HPDE6-E6E7 (cell line): ENCODE results near the gene BMP6.

Experiments
- DNase-seq: peaks from one replicate; pipeline ENCODE4 v3.0.0; 2011; ENCODE audit warnings: missing footprints; ENCODE audit errors: extremely low spot score

BMP6 gene

DNA sequence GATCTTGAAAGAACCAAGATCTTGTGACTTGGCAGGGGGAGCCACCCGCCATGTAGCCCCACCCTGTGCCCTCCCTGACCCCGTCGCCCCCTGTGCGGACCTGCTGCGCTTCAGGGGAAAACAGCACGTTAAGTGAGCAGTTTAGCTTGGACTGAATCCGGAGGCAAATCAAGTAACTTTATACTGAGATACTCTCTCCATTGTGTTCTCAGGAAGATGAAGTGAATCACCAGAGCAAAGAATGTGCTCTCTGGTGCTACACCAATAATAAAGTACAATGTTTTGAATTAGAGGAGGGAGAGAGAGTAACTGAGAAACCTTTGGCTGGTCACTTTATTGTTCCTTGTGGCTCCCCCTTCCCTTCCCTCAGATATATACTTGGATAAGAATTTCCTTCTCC, 101.2 kb downstream of the BMP6 start:
- no peak for DNase-seq

DNA sequence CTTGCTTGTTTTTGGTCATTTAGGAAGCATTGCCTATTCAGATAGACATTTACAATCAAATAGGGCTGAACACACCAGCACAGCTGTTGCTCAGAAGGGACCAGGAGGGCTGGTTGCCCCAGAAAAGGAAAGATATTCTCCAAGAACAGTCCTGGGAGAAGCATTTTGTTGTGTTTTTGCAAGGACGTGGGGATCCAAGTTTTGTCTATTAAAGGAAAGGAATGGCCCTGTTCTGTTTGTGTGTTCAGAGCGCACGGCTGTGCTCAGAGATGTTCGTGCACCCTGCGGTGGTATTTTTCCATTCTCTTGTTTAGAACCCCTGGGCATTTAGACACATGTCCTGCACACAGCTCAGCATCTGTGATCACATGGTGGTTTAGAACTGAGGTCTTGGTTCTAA, 102.2 kb downstream of the BMP6 start:
- DNase-seq, result no peak

DNA sequence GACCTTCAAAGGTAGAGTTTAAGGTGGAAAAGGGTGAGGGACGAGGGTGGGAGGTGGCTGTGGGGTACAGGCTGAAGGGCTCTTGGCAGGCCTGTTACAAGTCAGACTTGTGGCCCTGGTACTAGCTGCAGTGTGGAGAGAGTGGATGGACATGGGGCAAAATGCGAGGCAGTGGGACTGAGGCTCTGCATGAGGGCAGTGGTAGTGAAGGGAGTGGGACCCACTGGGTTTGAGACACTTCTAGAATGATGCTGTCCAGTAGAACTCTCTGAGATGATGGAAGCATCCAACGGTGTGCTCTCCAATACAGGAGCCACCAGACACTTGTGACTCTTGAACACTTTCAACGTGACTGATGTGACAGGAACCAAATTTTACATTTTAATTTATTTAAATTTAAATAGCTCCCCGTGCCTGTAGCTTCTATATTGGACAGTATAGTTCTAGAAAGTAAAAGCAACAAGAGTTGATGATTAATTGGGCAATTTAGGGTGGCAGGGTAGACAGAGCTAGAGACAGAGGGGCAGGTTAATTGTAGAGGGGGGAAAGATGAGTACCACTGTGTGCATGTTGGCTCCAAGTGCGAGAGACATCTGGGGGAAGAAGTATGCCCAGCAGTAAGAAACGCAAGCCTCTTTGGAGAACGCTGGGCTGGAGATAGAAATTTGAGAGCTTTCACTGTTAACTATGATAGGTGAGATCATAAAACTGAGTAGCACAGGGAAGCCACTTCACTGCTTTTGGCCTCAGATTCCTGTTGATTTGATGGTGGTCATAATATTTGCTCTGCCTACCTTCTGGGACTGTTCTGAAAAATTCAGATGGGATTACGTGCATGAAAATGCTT, 107.2 kb downstream of the BMP6 start:
- DNase-seq, result no peak

DNA sequence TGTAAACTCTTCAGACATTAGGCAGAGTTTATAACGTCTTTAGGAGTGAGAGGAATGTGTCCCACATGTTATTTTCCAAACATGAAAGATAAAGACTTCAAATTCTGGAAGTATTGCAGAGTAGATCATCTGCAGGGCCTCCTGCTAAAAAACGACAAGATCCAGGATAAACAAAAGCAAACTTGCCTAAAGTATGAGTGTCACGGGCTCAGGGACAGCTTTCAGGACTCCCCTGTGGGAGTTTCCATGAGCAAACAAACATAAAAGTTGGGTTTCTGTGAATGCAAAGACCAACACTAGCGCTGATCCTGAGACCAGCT, 107.8 kb downstream of the BMP6 start:
- no peak for DNase-seq

DNA sequence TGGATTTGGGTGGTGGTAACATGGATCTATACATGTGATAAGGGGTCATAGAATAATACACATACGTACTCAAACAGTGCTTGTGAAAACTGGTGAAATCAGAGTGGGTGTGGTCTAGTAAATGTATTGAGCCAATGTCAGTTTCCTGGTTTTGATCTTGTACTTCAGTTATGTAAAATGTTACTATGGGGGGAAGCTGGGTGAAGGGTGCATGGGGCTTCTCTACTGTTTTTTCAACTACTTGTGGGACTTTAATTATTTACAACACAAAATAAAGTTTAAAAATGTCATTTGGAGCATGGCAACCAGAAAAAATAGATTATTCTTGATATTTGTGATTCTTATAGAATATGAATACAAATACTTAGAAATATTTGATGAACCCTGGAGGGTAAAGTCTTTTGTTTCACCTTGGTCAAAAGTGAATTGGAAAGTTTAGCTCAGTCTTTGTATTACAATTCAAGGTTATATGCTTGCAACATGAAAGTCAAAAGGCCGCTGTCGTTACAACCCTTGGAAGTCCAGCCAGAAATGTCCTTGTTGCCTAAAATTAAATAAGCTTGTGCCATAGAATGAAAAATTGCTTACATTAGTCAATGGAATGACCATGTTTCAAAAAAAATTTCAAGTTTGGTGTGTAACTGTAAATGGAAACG, 110.6 kb downstream of the BMP6 start:
- DNase-seq, result no peak

DNA sequence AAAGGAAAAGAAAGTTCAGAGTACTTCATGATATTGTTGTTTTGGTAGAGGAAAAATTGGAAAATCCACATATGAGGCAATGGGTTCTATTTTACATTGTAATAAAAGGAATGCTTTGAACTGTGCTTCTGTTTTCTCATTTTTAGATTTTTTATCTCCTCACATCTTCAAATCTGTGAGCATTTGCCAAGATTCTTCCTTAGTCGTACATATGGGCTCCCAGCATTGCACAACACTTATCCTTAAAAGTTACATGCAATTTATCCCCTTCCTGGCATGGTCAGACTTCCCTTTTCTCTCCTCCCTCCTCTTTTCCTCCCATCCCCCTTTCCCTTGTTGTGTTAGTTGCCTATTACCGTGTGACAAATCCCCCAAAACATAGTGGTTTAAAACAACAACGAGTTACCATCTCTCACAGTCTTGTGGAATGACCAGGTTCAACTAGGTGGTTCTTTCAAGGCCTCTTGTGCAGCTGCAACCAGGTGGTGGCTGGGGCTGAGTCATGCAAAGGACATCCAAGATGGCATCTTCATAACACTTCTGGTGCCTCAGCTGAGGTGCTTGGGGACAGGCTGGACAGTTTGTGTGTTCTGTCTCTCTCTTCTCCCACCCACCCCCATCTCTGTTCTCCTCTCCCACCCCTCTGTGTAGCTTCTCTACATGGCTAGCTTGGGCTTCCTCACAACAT, 116.0 kb downstream of the BMP6 start:
- no peak for DNase-seq

DNA sequence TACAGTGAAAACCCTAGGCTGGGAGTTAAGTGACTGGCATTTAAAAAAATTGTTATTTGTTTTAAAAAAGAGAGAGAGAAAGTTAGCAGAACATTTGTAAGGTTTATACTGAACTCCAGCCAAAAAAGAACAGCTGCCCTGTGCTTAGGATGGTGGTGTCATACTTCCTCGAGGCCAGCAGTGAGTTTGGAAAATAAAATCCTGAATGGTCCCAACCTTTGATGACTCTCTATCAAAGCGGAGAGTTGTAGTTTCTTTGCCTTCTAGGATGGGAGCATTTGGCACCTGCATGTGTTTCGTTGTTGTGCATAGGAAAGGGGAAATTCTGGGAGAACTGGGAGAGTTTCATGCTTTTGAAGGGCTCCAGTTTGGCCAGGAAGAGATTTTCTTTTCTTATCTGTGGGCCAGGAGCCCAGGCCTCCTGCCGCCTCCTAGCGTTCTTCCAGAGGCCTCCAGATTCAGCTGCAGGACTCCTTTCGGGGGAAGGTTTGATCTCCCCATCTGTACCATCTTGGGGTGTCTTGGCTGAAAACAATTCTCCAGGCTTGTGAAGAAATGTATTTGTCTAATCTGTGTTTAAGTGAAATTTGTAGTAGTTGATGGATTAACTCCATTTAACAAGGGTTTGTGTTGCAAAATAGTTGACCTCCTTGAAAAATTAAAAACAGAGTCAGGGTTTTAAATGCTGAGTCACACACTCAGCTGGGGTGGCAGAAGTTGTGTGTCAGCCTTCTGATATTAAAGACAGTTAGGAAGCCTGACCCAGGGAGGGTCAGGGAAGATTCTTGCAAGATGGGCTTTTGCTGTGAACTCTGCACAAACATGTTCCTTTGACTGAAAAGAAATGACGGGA, 121.3 kb downstream of the BMP6 start:
- DNase-seq, result no peak

DNA sequence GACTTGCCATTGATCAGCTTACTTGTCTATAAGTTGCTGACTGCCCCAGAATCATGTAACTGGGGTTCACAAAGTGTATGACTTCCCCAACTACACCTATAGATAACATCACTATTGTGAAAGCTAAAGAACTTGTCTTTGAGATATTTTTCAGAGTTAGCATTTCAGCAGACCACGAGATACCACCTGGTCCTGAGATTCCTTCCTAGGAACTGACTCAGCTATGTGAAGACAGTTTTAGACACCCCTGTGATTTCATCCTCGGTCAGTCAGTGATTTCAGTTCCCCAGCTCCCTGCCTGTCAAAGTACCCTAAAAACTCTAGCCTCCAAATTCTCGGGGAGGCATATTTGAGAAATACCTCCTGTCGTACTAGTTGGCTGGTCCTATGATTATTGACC, 122.3 kb downstream of the BMP6 start:
- DNase-seq, result no peak

DNA sequence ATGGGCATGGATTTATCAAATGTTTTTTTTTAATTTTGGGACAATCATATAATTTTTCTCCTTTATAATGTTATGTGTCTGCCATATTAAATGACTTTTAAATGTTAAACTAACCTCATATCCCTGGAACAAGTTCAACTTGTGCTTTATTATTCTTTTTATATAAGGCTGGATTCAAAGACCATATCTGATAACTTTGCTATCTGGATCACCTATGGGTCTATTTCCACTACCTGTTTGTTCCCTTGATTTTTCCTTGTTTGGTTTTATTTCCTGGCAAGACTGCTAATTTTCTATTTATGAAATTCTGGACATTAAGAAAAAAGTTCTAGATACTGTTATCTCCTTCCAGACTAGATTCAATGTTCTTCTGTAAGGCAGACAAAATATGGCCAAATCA, 125.9 kb downstream of the BMP6 start:
- no peak for DNase-seq

DNA sequence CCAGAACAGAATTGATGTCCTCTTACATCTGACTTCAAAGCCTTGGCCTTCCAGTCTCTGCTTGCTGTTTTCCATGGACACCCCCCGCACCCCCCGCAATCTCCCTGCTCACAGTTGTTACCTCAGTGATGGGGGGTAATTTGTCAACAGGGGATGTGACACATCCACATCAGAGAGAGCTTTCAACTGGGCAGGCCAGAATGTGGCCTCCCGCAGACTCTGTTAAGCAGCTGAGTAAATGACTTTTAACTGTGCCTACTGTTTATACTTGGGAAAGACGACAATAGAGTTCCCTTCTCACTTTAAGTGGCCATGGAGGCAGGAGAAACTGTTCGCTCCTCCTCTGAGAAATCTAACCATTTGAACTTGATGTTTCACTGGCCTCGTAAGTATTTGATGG, 133.7 kb downstream of the BMP6 start:
- no peak for DNase-seq

DNA sequence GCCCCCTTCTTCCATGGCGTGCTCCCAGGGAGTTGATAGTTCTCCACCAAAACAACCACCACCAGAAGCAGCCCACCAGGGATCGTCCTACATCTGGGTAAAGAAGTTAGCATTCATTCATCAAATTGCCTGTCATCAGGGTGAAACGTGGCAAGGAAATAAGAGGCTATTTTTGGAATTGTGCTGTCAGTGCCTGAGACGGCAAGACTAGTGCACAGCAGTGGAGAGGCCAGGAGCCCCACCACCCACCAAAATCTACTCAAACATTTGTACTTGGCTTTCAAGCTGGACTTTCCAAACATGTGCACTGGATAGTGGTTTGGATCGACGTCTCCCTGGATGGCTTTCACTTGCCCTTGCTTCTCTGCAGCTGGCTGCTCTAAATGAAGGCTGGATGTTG, 139.9 kb downstream of the BMP6 start:
- no peak for DNase-seq

DNA sequence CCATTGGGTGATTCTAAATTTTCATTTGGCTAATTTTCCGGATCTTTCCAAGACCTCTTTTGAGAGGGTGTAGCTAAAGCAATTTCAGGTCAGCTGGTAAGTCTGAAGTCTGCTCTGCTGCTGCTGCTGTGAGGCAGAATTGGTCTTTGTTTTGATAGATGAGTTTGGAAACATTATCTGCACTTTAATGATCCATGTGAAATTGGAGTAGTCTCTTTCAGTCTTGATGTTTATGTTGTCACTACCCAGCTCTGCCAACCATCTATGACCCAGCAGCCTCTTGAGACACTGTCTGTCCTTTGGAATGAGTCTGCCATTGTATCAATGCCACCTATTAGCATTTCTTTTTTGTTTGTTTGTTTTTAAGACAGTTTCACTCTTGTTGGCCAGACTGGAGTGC, 140.6 kb downstream of the BMP6 start:
- DNase-seq, result no peak

DNA sequence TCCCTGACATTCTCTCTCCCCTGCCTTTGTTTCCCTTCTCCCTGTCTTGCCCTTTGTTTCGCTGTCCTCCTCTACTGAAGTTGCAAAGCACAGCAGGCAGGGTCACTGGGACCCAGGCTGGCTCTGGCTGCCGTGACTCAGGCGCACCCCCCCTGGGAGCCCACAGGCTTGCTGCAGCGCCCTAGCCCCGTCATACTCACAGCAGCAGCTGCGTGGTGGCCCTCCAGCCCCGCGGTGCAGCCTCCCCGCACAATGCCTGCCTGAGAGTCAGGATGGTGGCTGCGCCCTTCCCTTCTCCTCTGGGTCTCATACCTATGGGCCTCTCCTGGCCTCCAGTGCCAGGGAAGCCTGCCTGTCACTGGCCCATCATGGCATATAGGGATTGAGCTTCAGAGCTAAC, 143.0 kb downstream of the BMP6 start:
- no peak for DNase-seq

DNA sequence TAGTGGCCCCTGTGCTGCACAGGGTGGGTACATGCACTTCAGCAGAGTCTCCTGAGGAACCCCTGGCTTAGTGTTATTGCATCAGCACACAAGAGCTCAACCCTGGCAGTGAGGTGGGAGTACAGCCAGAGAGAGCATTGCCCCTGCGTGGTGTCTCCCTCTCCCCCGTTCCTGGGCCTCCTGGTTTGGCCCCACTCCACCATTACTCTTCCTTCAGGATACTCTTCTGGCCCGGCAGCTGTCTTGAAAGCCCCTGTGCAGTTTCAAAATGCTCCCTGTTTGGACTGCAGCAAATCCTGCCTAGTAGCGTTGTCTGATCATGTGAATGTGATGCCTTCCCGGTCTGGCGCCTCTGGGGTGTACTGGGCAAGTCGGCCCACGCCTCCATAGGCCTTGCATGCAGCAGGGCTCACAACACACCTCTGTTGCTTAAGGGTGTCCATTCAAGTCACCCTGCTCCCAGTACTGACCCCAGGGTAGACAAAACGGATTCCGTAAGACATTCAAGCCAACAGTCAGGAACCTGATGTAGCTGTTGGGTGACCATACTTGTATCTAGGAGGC, 152.6 kb downstream of the BMP6 start:
- no peak for DNase-seq

DNA sequence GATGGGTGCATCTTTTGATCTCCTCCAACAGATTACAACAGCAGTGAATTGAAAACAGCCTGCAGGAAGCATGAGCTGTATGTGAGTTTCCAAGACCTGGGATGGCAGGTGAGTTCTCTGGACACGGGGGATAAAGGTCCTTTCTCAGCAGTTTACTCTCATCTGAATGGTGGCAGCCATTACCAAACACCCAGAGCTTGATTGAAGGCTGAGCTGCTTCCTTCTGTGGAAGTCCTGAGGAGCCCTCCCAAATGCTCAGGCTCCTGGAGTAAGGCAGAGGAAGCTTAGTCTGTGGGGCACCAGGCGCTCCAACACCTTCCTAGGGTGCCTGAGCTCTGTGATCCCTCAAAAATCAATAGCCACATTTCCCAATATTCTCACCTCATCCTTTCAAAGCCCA, 153.1 kb downstream of the BMP6 start:
- DNase-seq, result no peak

DNA sequence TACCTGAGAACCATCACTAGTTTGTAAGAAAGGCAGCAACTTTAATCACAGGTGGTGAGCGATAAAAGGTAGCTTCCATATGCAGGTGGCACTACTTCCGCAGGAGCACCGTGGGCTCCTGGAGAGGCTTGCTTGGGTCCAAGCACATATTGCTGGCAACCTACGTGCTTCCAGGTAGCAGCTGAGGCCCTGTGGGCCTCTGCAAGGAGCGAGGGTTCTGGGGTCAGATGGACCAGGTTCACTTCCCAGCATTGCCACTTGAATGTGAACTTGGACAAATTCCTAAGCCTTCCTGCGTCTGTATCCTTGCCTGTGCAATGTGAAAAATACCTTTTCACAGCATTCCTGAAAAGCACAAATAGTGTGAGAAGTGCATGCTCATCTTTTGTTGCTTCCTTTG, 153.7 kb downstream of the BMP6 start:
- no peak for DNase-seq

DNA sequence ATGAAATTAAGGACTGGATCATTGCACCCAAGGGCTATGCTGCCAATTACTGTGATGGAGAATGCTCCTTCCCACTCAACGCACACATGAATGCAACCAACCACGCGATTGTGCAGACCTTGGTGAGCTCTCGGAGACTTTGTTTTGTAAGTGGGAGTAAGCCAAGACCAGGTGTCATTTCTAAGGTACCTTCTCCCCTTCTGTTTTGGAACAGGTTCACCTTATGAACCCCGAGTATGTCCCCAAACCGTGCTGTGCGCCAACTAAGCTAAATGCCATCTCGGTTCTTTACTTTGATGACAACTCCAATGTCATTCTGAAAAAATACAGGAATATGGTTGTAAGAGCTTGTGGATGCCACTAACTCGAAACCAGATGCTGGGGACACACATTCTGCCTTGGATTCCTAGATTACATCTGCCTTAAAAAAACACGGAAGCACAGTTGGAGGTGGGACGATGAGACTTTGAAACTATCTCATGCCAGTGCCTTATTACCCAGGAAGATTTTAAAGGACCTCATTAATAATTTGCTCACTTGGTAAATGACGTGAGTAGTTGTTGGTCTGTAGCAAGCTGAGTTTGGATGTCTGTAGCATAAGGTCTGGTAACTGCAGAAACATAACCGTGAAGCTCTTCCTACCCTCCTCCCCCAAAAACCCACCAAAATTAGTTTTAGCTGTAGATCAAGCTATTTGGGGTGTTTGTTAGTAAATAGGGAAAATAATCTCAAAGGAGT, 154.2 kb downstream of the BMP6 start:
- DNase-seq, result no peak

DNA sequence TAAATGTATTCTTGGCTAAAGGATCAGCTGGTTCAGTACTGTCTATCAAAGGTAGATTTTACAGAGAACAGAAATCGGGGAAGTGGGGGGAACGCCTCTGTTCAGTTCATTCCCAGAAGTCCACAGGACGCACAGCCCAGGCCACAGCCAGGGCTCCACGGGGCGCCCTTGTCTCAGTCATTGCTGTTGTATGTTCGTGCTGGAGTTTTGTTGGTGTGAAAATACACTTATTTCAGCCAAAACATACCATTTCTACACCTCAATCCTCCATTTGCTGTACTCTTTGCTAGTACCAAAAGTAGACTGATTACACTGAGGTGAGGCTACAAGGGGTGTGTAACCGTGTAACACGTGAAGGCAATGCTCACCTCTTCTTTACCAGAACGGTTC, 154.8 kb downstream of the BMP6 start:
- no peak for DNase-seq

DNA sequence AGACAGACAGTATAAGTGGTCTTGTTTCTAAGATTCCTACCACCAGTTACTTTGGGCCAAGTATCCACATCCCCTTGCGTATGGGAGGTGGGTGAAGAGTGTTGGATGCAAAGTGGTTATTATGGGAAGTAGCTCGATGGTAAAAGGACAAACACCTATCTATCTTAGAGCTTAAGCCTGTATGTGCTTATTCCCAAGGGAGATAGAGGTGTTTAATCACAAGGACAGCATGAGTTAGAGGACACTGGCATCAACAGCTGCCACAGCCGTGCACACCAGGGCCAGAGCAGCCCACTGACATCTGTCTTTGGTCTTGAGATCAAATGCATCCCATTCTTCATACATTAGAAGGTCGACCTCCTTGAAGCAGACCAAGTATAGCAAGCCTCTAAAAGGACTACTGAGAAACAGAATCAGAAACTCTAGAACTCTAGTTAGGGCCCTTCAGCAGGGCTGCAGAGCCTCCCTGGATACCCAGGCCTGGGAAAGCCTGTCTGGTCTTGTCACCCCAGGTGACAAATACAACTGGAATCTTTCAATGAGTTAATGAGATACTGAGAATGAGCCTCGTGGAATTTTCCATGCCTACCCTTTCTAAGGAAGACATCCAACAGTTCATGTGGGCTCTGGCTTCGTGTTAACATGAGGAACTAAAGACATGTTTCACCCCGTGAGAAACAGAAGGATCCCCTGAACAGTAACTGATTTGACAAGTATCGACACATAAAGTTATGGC, 156.0 kb downstream of the BMP6 start:
- DNase-seq, result peak; percentile 17

DNA sequence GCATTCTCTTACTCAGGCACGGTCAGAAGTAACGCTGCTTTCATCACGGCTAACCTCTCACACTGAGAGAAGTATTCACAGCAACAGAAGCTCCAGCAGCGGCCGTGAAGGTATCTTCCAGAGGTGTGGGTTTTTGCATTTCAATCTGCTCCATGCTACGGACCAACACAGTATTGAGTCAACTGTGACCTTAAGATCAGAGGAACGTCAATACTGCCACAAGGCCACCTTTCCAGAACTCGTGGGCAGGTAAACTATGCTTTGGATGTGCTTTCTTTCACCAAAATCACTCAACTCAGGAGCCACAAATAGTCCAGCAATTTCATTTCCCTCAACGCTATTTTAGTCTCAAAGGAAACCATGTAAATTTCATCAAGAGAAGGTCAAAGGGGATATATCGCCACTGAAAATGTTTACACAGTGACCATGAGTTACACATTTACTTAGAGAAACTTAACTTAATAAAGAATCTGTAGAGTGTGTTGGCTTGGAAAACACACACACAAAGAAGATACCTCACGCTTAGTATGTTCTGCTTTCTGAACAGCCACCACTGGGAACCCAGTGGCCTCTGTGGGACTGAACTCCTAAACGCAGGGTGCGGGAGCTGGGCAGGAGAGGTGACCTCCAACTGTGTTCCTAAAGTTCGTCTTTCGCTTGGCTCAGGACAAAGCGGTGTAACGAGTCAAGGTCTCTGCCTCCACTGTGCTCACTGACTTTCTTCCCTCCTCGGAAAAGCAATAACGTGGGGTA, 156.8 kb downstream of the BMP6 start:
- no peak for DNase-seq
